NCI-H146 treated with DMSO at 0.1 percent for 48 hours (cell line): ENCODE results near the gene HCRT.
"Not testable (repeated sequence)": the region's sequence is repeated elsewhere in the genome, so short reads cannot be mapped to it uniquely, and the experiment has no call there.

ENCODE experiments used
- DNase-seq: peaks from one replicate; lab custom pipeline; 2025; ENCODE audit not compliant: unreplicated experiment; lab: John Stamatoyannopoulos, UW

The HCRT gene

DNA sequence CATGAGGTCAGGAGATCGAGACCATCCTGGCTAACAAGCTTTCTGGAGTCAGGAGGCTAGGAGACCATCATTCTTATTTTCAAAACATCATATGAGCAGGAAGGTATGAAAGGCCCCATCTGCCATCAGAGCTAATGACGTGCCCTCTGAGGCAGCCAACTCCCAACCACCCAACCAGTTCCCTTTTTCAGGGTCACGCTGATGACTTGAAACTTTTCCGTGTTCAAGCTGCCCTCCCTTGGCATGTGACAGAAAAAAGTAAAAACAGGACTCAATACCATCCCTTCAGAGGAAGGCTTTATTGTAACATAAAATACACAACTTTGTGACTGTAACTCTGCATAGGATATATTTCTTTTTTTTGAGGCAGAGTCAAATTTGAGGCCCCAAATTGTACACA is 13.6 kb upstream of the HCRT start:
- DNase-seq, result no peak

DNA sequence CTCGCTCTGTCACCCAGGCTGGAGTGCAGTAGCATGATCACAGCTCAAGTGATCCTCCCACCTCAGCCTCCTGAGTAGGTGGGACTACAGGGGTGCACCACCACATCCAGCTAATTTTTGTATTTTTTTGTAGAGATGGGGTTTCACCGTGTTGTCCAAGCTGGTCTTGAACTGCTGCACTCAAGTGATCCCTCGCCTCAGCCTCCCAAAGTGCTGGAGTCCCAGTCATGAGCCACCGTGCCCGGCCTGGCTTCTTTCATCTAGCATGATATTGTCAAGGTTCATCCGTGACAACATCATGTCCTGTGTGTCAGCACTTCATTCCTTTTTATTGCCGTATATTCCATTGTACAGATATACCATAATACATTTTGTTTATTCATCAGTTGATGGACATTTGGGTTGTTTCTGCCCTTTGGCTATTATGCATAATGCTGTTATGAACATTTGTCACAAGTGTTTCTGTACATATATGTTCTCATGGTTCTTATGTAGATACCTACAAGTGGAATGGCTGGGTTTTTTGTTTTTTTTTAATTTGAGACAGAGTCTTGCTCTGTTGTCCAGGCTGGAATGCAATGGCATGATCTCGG is 12.4 kb upstream of the HCRT start:
- DNase-seq, result no peak

DNA sequence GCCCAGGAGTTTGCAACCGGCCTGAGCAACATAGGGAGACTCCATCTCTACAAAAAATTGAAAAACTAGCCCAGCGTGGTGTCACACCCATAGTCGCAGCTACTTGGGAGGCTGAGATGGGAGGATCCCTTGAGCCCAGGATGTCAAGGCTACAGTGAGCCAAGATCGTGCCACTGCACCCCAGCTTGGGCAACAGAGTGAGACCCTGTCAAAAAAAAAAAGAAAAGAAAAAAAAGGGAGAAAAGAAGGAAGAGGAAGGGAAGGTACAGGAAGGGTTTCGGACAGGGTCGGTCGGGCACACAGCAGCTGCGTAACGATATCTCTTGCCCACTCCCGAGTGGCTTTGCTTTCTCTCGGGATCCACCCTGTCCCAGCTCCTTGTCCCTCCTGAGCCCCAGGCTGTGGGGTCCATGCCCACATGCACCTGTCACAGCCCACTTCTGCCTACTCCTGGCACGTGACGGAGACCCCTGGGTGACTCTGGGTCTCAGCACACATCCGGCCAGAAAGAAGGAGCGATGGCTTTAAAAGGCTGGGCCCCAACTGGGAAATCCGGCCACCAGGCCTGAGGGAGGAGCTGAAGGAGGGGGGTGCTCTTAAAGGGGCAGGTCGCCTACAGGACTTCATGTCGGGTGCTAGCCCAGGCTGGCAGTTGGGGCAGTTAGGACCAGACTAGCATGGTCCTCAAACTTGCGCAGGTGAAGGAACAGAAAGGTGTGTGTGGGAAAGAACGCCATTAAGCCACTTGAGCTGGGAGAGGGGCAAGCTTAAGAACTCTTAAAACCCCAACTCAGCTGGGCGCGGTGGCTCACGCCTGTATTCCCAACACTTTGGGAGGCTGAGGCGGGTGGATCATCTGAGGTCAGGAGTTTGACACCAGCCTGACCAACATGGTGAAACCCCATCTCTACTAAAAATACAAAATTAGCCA is 9.0 kb upstream of the HCRT start, which contains the start of gene GHDC:
Gene GHDC (minus strand): TSS at position 526 of the 931 bp plus-strand sequence. CDS start 913 bp downstream, outside the sequence.
- peak; percentile 76 for DNase-seq

DNA sequence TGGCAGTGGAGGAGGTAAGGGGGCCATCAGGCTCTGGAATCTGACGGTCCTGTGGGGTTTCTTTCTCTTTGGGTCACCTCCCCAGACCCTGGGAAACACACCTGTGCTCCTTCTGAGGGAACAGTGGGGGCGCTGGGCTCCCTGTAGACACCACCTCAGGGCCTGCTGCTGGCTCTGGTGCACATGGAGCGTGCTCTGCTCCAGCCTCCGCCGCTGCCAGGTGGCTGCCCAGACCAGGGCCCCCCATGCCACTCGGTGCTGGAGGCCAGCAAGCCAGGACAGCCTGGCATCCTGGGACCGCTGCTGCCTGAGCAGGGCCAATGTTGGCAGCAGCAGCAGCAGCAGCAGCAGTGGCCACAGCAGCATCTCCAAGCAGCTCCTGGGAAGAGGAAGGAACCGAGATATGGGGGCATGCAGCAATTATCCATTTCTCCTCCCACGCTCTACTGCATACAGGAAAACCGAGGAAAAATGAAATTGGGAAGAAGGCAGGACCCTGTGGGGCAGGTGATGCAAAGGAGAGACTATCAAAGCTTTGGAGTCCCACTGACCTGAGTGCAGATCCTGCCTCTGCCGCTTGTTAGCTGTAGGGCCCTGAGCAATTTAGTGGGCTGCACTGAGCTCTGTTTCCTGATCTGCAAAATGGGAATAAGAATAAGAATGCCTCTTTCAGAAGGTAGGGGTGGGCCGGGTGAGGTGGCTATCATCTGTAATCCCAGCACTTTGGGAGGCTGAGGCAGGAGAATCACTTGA is 8.1 kb upstream of the HCRT start:
- DNase-seq, result no peak

DNA sequence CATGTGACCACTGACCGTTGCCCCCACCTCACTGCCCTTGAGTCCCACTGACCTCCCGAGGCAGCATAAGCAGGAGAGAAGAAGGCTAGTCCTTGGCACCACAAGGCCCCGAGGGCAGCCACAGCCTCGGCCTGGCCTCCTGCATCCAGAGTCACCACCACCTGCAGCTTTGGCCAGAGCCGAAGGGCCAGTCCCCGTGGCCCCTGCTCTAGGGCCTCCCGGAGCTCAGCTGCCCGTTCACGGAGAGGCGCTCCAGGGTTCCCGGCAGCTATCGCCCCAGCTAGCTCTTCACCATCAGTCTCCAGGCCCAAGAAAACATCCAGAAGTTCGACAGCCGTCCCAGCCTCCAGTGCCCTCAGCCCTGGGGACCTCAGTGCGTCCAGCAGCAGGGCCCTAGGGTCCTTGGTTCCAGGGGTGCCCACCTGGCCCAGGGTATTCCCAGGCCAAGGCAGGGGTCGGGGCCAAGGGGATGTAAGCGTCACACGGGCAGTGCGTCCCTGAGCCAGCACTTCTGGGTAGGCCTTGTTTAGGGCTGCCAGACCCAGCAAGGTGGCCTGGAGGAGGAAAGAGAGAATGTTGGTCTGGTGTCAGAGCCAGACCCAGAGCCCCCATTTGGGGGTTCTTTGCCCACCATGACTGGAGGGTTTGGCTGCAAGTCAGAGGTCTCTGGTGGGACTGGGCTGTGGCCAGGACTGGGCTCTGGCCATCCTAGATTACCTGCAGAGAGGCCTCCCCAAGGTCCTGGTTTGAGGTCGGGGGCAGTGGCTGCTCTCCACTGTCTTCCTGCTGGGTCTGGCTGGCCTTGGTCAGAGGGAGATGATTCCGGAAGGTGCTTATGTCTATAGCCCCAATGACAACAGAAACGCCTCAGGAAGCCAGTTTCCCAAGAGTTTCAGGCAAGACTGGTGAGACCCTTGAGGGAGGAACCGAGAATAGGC is 7.2 kb upstream of the HCRT start:
- no peak for DNase-seq

DNA sequence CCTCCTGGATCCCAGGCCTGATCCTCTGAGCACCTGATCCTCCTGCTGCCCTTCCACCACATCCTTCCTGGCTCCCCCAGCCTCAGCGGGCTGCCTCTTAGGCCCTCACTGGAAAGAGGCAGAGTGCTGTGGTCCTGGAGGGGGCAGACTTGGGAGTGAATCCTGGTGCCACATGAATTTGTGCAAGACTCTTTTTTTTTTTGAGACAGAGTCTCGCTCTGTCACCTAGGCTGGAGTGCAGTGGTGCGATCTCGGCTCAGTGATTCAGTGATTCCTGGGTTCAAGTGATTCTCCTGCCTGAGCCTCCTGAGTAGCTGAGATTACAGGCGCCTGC is 6.0 kb upstream of the HCRT start:
- no peak for DNase-seq

DNA sequence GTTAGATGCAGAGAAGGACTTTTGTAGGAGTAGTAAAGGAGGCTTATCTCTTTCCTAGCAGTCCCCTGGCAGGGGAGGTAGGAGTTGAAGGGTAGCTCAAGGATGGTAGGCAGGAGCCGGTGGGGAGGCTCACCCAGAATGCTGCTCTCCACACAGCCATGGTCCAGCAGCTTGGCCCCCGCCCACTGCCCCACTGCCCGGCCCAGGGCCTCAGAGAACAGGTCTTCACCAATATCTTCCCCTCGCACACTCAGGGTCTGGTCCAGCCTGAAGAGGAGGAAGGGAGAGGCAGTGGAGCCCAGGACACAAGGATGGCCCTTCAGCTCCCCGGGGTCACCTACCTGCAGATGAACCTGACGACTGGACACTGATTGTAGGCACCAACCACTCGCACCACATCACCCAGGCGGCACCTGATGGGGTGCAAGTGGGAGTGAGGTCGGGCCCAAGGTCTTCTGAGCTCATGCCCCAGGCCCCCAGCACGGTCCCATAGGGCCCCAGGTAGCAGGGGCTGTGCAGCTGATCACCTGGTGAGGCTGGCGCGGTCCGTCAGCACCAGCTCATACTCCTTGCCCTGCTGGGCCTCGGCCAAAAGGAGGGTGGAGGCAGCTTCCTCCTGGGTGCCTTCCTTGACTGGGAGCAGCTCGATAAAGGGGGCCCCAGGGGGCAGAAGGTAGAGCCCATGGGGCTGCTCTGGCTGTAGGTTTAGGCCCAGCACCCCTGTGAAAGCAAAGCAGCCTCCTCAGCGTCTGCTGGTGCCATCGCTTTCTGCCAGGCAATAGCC is 5.4 kb upstream of the HCRT start:
- no peak for DNase-seq

DNA sequence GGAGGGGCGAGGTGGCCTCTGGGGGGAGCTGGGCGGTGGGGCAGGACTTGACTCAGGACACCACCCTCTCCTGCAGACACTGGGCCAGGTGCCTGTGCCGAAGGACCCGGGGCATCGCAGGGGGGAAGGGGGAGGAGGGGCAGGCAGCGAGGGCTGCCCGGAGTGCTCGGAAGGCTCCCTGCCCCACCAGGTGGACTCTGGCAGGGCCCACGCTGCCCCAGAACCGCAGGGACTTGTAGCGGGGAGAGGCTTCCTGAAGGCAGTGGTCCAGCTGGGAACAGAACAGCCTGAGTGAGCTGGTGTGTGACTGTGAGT is 4.4 kb upstream of the HCRT start:
- no peak for DNase-seq

DNA sequence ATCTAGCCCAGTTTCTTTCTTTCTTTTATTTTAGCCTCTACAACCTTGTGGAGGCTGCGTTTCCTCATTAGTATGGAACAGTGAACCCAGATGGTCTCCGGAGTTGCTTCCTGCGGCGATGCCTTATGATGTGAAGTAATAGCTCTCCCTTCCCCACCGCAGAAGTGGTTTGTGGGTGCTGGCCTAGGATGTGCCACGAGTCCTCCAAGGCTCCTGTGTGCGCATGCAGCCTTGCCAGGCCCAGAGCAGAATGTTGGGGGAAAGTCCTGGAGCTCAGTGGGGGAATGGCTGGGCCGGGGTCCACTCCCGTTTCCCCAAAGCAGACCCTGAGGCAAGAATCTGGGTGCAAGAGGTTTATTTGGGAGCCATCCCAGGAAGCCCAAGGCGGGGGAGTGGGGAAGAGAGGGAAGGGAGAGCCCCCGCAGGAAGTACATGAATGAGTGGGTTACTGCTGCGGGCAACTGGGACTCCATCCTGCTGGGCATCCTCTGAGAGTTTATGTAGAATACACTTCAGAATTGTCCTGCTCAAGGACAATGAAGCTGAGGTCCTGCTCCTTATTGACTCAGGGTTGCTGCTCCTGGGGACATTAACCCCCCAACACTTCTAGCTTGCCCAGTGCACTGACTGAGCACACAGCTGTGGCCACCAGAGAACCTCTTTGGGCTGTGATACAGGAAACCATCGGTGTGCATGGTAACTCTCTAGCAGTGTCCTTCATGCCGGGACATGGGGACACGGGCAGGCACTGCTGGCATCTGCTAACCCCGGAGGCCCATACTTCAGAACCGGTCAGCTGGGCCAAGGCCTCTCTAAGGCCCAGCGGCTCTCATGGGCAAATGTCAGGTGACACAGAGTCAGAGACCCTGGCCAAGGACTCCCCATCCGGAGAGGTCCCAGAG is 3.7 kb upstream of the HCRT start:
- DNase-seq, result no peak

DNA sequence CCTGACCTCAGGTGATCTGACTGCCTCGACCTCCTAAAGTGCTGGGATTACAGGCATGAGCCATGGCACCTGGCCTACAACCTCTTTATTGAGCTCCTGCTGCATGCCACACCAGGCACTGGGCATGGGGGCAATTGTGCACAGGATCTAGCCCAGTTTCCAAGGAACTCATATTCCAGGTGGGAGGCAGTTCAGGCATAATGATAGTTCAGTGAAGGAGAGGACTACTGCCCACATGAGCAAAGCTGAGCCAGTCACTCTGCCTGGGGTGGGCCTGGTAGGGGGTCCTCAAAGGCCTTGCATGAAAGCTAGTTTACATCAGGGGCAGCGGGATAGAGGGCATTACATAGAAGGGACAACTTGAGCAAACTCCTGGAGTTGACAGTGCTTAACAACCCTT is 2.6 kb upstream of the HCRT start:
- DNase-seq, result no peak

DNA sequence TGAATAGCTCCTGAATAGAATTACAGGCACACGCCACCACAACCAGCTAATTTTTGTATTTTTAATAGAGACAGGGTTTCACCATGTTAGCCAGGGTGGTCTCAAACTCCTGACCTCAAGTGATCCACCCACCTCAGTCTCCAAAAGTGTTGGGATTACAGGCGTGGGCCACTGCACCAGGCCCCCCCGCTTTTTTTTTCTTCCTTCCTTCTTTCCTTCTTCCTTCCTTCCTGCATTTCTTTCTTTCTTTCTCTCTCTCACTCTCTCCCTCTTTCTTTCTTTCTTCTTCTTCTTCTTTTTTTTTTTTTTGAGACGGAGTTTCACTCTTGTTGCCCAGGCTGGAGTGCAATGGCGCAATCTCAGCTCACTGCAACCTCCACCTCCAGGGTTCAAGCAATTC is 939 bp upstream of the HCRT start:
- DNase-seq, result not testable (repeated sequence)

DNA sequence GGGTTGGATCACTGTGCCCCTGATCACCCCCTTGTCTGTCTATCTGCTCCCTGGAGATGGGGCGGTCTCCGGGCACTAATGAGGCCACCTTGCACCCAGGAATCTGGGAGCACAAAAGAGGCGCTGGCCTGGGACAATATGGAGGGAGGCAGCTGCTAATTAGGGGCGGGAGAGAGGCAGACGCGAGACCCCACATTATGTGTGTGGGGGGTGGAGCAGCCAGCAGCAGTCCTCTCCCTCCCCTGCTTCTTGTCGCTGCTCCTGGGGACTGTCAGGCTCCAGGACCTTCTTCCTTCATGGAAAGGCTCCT is 324 bp upstream of the HCRT start:
- no peak for DNase-seq

DNA sequence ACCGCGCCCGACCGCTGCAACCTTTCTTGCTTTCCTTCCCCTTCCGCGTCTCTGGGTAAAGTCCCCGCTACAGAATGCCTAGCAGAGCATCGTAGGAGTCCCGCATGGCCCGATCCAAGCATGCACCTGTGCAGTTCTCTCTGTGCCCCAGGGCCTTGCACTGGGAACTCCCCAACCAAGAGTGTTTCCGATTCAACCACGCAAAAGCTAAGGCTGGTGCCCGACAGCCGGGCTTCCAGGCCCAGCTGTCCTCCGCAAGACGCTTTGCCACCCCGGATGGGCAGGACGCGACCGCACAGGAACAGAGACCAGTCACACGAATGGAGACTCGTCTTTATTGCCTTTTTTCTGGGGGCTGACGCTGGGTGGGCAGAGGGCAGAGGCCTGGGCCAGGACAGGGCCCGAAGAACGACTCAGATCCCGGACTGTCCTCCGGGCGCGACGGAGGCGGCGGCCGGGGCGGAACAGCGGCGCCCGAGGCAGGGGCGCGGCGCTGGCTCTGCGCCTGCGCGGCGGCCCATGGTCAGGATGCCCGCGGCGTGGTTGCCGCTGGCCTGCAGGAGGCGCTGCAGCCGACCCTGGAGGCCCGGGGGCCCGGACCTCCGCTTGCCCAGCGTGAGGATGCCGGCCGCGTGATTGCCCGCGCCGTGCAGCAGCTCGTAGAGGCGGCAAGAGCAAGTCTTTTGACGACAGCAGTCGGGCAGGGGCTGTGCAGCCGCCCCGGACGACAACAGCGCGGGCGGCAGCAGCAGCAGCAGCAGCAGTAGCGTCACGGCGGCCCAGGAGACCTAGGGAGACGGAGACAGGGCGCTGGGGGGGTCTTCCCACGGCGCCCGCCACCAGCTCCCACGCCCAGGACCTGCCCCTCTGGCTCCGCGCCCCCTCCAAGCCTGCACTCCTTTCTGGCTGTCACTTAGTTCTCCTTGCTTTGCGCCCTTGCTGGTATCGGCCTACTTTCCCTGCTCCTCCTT is 1.2 kb downstream of the HCRT start:
- peak; percentile 69 for DNase-seq

DNA sequence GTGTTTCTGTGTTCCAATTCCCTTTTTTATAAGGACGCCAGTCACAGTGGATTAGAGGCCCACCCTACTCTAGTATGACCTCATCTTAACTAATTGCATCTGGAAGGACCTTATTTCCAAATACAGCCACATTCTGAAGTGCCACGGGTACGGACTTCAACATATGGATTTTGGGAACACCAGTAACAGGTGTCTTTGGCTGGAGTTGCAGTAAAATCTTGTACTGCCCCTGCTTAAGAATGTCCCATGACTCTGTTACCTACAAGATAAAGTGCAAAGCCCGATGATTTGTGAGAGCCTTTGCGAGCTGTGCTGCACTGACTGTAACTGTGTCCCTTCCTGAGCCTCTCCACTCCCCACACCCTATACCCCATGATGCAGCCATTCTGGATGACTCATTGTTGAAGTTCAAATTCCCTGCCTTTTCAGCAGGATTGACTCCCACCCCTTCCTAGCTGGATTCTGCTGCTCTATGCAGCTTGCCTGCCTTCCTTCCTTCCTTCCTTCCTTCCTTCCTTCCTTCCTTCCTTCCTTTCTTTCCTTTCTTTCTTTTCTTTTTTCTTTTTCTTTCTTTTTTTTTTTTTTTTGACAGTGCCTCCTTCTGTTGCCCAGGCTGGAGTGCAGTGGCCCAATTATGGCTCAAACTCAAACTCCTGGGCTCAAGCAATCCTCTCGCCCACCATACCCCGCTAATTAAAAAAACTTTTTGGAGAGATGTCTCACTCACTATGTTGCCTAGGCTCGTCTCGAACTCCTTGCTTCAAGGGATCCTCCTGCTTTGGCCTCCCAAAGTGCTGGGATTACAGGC is 2.1 kb downstream of the HCRT start:
- no peak for DNase-seq

DNA sequence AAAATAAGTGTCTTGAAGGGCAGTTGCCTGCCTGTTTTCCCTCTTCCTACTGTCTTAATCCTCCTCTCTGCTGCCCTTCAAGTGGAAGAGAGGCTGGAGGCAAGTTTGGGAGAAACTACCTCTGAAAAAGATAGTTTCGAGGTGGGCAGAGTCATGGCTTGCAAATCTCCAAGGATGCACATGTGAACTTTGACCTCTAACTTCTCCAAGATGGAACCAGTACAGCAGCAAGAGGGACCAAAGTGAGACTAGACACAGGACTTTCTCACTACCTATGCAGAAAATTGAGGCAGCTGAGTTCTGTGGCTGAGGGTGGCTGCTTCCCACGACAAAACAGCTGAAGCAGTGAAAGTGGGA is 3.4 kb downstream of the HCRT start:
- no peak for DNase-seq

DNA sequence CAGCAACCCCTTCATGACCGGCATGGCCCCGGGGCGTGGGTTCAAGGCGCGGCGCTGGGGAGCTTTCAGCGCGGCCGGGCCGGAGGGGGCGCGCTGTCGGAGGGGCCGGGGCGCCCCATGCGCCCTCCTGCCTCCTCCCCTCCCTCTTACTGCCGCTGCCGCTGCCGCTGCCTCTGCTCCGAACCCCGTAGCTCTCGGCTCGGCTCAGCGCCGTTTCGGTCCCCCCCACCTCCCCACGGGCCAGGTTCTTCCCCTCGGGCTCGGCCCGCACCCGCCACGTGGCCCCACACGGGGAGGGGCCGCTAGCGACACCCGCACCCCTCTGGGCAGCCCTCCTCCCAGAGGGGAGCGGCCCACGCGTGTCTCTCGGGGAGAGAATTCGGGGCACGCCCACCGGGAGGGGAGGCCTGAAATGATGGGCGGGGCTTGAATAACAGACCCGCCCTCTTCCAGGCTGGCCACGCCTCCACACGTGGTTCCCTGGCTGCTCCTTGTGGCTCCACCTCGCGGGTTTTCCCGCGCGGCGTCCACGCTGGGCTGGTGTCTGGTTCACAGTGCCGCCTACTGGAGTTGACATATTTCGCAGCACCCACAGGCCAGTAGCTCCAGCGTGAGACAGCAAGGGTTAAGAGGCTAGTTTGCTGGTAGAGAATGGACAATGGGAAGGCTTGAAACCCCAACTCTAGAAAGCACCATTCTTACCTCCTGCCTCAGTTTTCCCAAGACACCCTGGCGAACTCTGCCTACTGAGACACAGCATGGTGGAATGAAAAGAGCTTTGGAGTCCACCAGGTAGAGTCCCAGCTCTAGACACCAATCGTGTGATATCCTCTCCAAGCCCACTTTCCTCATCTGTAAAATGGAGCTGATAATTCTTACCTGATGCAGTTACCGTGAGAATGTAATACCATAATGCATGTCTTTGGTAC is 4.1 kb downstream of the HCRT start, which contains the start of gene KCNH4:
Gene KCNH4 (minus strand): TSS at position 221 of the 929 bp plus-strand sequence. CDS start 197 bp downstream, at position 24.
- peak; percentile 60 for DNase-seq
